NCI-H2107 treated with DMSO at 0.1 percent for 48 hours (cell line): ENCODE measurements around the gene TNP1.

Source experiments
- DNase-seq: peaks from one replicate; lab custom pipeline; 2025; ENCODE audit not compliant: unreplicated experiment; lab: John Stamatoyannopoulos, UW

TNP1 gene

DNA sequence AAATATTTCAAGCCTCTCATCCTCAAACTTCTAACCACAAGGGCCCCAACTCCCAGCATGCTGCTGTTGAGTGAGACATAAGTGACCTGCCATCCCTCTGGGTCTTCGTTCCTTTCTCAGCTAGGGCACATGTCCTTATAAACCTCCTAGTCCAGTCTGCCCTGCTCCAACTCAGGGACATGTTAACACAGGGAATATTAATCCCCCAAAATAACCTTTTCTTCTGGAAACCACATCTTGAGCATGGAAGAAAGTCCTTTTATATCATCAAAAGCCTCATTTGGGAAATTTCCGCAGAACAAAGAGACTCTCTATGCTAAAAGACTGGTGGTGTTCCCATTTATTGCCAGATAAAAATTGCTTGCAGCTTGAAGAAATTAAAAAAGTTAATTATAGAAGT lies 14.4 kb downstream of the TNP1 start:
- DNase-seq = no peak

DNA sequence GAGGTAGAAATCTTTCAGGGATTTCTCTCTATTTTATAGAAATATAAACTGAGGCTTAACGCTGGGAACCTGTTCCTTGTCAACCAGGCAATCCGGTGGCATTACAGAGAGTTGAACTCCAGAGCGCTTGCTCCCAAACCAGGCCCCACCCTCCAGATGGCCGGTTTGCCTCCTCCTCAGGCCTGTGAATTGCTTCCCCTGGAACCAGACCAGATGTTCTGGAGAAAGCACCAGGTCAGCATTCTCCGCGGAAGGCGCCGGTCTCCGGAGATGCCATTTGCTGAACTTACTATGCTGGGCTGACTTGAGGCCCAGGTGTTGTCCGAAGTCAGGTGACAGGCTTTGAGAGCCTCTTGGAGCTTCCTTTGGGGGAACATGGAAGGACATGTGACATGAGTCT lies 17.2 kb downstream of the TNP1 start:
- no peak for DNase-seq

DNA sequence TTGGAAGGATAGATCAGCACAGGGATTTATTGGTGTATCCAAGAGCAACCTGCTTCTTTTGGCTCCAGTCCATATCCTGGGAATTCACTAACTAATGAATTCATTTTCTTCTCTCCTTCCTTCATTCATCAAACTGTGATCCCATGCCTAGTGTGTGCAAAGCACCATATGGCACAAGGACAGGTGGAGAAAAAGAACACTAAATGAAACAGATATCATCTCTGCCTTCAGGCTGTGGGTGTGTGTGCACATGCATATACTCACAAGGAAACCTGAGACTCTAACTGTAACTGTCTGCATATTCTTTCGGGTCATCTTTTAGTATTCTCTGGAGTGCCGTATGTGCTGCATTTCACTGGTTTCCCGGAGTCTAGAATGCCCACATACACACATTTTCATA lies 20.2 kb downstream of the TNP1 start:
- no peak for DNase-seq

DNA sequence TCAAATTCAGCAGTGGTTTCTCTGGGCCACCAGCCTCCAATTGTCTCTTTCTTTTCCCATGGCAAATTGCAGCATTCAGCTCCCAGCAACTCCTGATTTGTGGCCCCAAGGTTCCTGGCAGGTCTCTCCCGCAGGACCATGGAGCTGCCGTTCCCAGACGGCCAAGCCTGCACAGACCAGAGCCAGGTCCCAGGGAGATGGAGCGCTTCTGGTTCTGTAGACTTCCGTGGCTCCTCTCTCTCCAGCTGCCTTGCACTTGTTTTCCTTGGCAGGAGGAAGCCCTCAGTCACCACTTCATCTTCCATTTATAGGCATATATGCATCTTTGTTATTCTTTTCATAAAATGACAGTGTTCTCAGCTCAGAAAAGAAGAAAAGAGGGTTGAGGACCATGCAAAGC lies 21.7 kb downstream of the TNP1 start:
- DNase-seq = no peak

DNA sequence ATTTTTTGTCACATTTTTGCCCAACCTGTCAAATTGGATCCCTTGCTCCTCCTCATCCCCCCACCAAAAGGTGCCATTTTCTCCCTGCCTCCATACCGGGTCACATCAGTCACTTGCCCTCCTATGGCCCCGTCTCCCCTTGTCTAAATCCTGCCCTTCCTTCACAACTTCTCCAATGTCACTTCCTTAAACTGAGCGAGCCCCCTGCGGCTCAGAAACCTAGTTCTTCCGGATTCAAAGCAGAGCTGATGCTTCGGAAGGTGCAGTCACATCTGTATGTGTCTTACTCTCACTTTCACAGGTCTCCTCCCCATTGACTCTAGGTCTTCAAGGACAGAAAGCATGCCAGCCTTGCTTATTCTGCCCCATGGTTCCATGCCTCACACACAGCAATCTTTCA lies 22.1 kb downstream of the TNP1 start:
- DNase-seq = no peak

DNA sequence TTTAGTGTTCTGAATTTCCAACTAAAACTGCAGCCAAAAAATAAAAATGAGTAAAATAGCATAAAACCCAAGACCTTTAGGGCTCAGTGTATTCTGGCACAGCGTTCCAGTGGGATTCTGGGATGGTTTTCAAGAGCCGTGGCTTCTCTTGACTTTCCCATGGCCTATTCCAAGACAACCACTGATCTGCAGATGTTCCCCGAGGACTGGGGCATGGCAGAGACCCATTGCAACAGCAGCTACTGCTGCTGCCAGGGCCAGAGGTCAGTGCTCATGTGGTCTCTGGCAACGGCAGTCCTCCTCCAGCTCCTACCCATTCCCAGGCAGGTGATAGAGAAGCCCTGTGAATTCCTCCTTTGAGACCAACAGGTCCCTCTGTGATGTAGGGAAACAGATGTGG lies 26.8 kb downstream of the TNP1 start:
- DNase-seq = no peak

DNA sequence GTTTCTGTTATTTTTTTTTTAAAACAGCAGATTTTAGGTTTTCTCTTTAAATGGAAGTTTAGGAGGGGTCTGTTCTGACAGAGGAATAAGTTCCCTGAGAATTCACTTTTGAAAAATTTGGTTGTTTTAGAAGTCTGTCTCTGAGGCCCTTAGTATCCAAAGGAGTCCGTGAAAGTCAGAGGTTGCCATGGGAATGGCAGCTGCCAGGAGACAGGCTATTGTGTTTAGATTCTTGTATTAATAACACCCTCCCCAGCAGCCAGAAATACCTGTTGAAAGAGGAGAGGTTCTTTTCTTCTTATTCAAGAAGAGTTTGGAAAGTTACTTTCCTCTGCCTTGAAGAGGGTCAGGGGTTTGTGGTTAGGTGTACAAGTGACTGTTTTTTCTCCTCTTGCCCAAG lies 29.5 kb downstream of the TNP1 start:
- DNase-seq = peak; percentile 42

DNA sequence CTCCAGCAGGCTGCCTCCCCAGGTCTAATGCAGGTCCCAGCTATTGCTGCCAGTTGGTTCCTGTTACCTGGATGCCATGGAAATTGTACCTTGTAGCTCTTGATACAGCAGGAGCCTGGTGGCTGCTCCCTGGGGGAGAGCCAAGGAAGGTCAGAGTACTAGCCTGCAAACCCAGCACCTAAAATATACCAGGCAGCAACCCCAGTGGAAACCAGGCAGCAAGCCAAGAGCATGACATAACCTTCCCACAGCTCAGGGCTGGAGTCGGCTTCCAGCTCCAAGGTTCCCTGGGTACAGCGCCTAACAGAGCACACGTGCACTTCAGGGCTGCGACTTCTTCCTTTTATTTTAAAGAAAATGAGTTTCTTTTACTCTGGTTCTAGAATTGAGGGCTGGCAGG lies 30.3 kb downstream of the TNP1 start:
- peak; percentile 85 for DNase-seq

DNA sequence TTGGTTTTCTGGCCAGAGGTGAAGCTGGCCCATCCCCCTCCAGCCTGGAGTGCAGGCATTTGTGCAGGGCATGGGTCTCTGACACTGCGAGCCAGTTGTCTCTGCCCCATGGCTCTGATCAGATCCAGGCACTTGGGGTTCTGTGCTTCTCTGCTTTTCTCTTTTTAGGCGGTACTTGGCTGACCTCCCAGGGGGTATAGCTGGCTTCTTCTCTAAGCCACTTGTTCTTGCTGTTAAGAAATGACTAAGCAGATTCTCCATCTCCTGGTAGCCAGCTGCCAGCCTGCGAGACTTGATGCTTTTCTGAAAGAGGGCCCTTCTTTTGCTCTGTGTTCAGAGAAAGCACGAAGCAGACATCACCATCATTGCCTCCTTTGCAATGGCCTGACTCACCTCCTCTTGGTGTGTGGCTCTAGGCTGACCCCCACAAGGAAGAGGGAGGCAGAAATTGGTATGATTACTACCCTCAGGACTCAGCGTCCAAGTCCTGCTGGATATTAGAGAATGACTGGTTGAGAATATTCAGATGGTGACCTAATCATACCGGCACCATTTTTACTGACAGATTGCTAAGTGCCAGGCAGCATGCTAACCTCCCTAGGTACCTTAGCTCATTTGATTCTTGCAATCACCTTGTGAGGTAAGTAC lies 32.7 kb downstream of the TNP1 start:
- DNase-seq = no peak

DNA sequence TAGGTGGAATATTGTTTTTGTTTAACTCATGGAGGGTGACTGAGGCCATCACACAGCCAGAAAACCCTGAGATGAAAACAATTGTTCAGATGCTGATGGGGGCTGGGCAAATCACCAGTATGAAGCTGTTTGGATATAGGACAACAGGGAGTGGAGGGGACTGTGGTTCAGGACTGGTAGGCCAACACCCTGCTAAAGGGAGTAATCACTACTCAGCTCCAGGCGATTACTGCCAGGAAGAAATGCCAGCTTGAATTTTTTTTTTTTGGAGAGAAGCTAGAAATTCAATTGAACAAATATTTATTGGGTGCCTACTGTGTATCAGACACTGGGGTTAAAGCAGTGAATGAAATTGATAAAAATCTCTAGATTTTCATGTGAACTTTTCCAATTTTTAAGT lies 37.4 kb downstream of the TNP1 start:
- DNase-seq = no peak

DNA sequence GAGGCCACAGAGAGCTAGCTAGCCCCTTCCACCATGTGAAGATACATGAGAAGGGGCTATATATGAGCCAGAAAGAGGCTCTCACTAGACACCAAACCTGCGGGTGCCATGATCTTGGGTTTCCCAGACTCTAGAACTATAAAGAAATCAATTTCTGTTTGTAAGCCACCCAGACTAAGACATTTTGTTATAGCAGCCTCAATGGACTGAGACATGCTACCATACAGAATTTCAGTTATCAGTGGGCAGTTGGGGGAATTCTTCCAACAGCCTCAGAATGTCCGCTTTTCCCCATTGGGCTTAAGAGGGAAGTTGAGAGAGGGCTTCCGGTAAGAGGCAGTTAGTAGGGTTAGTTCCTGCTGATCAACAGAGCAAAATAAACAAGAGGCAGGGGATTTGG lies 39.2 kb downstream of the TNP1 start:
- no peak for DNase-seq

DNA sequence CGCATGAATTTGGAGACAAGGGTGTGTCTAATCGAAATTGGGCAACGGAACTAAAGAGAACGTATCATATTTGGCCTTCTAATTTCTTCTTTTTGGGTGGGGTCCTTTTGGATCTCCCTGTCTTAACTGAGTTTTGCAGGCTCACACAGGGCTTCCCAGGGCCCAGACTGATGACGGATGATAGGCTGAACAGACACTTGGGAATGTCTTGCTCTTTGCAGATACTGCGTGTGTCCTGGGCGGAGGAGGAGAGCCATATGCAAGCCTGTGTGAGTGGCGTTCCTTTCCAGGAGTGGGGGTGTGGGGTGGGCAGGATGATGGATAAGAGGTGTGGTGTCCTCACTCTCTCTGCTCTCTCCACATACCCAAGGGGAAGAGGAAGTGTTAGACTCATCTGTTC lies 40.1 kb downstream of the TNP1 start:
- DNase-seq = no peak

DNA sequence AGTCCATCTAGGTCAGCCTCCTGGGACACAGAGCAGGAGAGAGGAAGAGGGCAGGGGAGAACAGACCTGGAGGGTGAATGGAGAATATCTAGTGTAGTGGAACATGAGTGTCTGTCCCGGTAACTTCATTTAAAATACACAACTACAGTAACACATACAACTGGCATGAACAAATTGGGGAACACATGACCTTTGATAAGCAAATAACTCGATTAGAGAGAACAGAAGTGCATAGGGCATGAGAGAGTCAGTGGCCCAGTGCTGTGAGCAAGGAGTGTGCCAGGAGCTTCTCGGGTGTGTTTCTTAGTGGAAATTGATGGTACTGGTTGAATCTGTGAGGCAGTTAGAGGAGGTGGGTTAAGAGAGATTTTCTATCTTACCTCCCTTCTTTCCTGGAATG lies 40.8 kb downstream of the TNP1 start:
- no peak for DNase-seq

DNA sequence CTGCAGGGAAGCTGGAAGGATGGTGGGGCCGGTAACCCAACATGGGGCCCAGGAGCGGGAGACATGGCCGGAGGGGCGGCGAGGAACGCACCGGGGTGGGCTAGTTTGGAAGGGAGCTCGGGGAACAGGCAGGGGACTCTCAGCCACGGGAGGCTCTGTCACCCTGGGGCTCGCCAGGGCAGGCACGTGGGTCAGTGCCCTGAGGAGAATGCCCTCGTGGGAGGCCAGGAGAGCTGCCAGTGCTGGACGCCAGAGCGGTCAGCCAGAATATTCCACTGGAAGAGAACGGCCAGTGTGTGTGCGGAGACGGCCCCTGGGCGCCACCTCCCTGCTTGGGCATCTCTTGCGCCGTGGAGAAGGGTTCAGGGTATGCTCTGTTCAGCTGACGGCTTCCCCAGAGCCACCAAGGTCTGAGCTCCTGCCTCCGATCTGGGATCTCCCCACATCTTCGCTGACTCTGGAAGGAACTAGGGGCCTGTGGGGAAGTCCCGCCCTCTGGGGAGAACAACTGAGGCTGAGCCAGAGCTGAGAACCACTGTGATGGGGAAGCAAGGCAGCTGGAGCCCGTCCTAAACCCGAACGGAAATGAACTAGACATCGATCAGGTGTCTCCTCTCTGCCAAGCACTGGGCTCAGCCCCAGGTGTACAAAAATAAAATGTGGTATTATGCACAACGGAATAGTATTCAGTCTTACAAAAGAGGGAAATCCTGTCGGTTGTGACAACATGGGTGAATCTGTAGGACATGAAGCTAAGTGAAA lies 49.3 kb downstream of the TNP1 start:
- DNase-seq = no peak
